ENCODE results near the gene H2BK1. TPM values are rescaled to one million over a fixed set of nuclear protein-coding genes. Genes with fewer than 3 reads are reported as not detected.

The H2BK1 gene
- total and polyA plus RNA-seq, 2 experiments from 2014 or later = not detected

DNA sequence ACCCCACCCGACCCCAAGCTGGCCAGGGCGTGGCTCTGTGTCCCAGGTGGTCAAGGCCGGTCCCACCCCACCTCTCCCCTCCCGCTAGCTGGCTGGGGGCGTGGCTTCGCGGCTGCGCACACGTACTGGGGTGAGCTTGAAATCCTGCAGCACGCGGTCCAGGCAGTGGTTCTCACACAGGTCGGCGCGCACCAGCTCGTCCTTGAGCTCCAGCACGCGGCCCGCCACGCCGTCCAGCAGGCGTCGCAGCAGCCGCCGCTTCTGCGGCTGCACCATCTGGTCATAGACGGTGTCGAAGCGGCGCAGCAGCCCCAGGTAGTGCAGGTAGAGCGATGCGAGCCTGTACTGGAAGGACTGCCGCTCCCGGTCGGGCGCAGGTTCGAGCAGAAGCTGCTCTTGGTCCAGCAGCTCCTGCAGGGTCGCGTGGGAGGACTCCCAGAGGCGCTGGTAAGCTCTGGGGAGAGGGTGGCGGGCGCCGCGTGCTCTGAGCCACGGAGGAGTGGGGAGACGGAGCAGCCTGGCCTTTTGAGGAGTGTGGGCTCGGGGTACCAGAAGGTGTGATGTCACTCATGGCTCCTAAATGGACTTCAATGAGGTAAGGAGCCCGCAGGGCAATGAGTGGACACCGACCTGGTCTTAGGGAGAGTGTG, 5.8 kb downstream of the H2BK1 start:
- no peaks in the 10 kb centered on the region for H3K9me2 ChIP-seq (replicated peaks; ENCODE audit: insufficient read depth)
- WGBS (ENCODE audit: low lambda C conversion rate, missing lambda C conversion rate) = 91% methylated on average over 40 of the region's 48 CpGs

DNA sequence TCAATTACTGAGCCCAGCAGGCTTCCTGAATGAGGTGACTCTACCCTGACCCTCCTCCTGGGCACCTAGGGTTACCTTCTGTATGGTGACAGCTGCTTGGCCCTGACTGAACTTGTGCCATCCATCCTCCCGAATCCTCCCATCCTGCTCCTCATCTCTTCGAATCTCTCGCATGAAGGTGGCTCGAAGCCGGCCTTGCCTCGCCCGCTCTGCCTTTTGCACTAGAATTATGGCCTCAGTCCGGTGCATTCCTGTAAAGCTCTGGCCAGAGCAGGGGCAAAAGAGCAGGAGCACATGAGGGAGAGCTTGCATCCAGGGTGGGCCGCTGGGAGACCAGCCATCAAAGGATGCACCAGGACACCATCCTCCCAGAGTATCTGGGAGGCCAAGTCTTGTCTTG, 7.5 kb downstream of the H2BK1 start:
- Histone ChIP-seq H3K27ac (no peak overlapping the region), H3K4me2 (no peak overlapping the region), H3K36me3 (replicated peaks; ENCODE audit: insufficient read depth, low read depth) (no peaks in the 10 kb centered on the region), H3K4me1 (ENCODE audit: insufficient read depth) (no peaks in the 10 kb centered on the region), H2AFZ (no peak overlapping the region), H3K9me2 (replicated peaks; ENCODE audit: insufficient read depth) (no peaks in the 10 kb centered on the region), H3K9me3 (ENCODE audit: low read depth) (no peaks in the 10 kb centered on the region), H3K79me2 (no peaks in the 10 kb centered on the region), H3K4me3 (no peak overlapping the region), H4K20me1 (ENCODE audit: insufficient read depth, poor library complexity, severe bottlenecking) (no peaks in the 10 kb centered on the region), H3K27me3 (no peaks in the 10 kb centered on the region)
- TF ChIP-seq EZH2 (IDR thresholded peaks at IDR 0.05; ENCODE audit: borderline replicate concordance) = no peak
- no peak for TF ChIP-seq EZH2phosphoT487 (IDR thresholded peaks at IDR 0.05; ENCODE audit: low read depth, severe bottlenecking, unreplicated experiment)
- TF ChIP-seq, protein P1, sequence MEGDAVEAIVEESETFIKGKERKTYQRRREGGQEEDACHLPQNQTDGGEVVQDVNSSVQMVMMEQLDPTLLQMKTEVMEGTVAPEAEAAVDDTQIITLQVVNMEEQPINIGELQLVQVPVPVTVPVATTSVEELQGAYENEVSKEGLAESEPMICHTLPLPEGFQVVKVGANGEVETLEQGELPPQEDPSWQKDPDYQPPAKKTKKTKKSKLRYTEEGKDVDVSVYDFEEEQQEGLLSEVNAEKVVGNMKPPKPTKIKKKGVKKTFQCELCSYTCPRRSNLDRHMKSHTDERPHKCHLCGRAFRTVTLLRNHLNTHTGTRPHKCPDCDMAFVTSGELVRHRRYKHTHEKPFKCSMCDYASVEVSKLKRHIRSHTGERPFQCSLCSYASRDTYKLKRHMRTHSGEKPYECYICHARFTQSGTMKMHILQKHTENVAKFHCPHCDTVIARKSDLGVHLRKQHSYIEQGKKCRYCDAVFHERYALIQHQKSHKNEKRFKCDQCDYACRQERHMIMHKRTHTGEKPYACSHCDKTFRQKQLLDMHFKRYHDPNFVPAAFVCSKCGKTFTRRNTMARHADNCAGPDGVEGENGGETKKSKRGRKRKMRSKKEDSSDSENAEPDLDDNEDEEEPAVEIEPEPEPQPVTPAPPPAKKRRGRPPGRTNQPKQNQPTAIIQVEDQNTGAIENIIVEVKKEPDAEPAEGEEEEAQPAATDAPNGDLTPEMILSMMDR (IDR thresholded peaks at IDR 0.05; ENCODE audit: poor library complexity) = no peak
- WGBS (ENCODE audit: low lambda C conversion rate, missing lambda C conversion rate) = 93% methylated on average over 9 of the region's 9 CpGs
- DNase-seq (ENCODE audit: low spot score) = no peak

More for the DNA sequence above, 5.8 kb downstream of the H2BK1 start:
- H3K4me2 ChIP-seq = no peak overlapping the region
- no peaks in the 10 kb centered on the region for H3K4me1 ChIP-seq (ENCODE audit: insufficient read depth)
- H3K79me2 ChIP-seq = no peaks in the 10 kb centered on the region
- DNase-seq (ENCODE audit: low spot score) = no peak
- no peaks in the 10 kb centered on the region for H3K9me3 ChIP-seq (ENCODE audit: low read depth)
- no peaks in the 10 kb centered on the region for H3K36me3 ChIP-seq (replicated peaks; ENCODE audit: insufficient read depth, low read depth)
- no peak overlapping the region for H3K27ac ChIP-seq
- no peak overlapping the region for H3K4me3 ChIP-seq
- H2AFZ ChIP-seq = no peak overlapping the region
- no peak for TF ChIP-seq EZH2phosphoT487 (IDR thresholded peaks at IDR 0.05; ENCODE audit: low read depth, severe bottlenecking, unreplicated experiment)
- TF ChIP-seq EZH2 (IDR thresholded peaks at IDR 0.05; ENCODE audit: borderline replicate concordance) = no peak
- no peaks in the 10 kb centered on the region for H4K20me1 ChIP-seq (ENCODE audit: insufficient read depth, poor library complexity, severe bottlenecking)
- H3K27me3 ChIP-seq = no peaks in the 10 kb centered on the region

- Histone ChIP-seq H3K36me3 (replicated peaks; ENCODE audit: insufficient read depth, low read depth) (no peaks in the 10 kb centered on the region), H3K27ac (no peak overlapping the region), H2AFZ (no peak overlapping the region), H3K79me2 (no peaks in the 10 kb centered on the region), H3K4me1 (ENCODE audit: insufficient read depth) (no peaks in the 10 kb centered on the region), H3K4me3 (no peak overlapping the region), H4K20me1 (ENCODE audit: insufficient read depth, poor library complexity, severe bottlenecking) (no peaks in the 10 kb centered on the region), H3K4me2 (no peak overlapping the region), H3K9me2 (replicated peaks; ENCODE audit: insufficient read depth) (no peaks in the 10 kb centered on the region), H3K27me3 (no peaks in the 10 kb centered on the region), H3K9me3 (ENCODE audit: low read depth) (no peaks in the 10 kb centered on the region)
- no peak for TF ChIP-seq EZH2 (IDR thresholded peaks at IDR 0.05; ENCODE audit: borderline replicate concordance)
- TF ChIP-seq, protein P1 (IDR thresholded peaks at IDR 0.05; ENCODE audit: poor library complexity) = no peak
- 89% methylated on average over 4 of the region's 4 CpGs for WGBS (ENCODE audit: low lambda C conversion rate, missing lambda C conversion rate)
- DNase-seq (ENCODE audit: low spot score) = no peak
Measured at GRCh38 chr7:151201751-151202150, 8.5 kb downstream of the H2BK1 start.

DNA sequence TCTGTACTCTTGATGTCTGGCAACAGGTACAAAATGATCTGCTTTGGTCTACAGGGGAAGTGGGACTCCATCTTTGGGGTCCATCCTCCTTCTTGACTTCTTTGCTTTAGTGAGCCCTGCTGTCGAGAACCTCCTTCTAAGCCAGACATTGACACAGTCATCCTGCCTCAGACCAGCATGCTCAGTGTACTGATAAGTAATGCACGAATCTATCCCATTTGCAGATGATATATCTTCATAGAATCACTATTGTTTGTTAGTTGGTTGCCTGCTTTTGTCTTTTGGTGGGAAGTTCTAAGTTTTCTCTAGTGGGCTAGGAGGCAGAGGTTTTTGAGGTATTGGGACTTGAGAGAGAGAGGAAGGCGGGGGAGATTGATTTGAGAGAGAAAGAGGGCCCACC, 8.9 kb downstream of the H2BK1 start:
- DNase-seq (ENCODE audit: low spot score) = no peak
- WGBS (ENCODE audit: low lambda C conversion rate, missing lambda C conversion rate) = 80% methylated on average over 3 of the region's 3 CpGs
- Histone ChIP-seq H3K9me3 (ENCODE audit: low read depth) (no peaks in the 10 kb centered on the region), H3K4me1 (ENCODE audit: insufficient read depth) (no peaks in the 10 kb centered on the region), H3K79me2 (no peaks in the 10 kb centered on the region), H3K27me3 (no peaks in the 10 kb centered on the region), H3K36me3 (replicated peaks; ENCODE audit: insufficient read depth, low read depth) (no peaks in the 10 kb centered on the region), H3K9me2 (replicated peaks; ENCODE audit: insufficient read depth) (no peaks in the 10 kb centered on the region), H3K4me2 (no peak overlapping the region), H3K27ac (no peak overlapping the region), H2AFZ (no peak overlapping the region), H4K20me1 (ENCODE audit: insufficient read depth, poor library complexity, severe bottlenecking) (no peaks in the 10 kb centered on the region), H3K4me3 (no peak overlapping the region)
- TF ChIP-seq, protein P1 (IDR thresholded peaks at IDR 0.05; ENCODE audit: poor library complexity) = no peak
- TF ChIP-seq EZH2 (IDR thresholded peaks at IDR 0.05; ENCODE audit: borderline replicate concordance) (no peak), EZH2phosphoT487 (IDR thresholded peaks at IDR 0.05; ENCODE audit: low read depth, severe bottlenecking, unreplicated experiment) (no peak)

All from hepatocyte (in vitro differentiated cells).